Subcutaneous adipose tissue (tissue), 4 donors: Measurements from ENCODE around the gene C2CD3. TPM values are rescaled to one million over a fixed set of nuclear protein-coding genes. Genes with fewer than 3 reads are reported as not detected.

Source experiments
- CTCF ChIP-seq: fragments of 450-650 bp; IDR thresholded peaks from one replicate; pipeline ENCODE4 v1.5.1; 2016; ENCODE audit warnings: low read depth, mild to moderate bottlenecking, control low read depth, antibody characterized with exemption, moderate library complexity
- total RNA-seq, 4 donors: library from RNA; depleted of rRNA; stranded (reverse); fragments of >200 nt; gene quantifications; one replicate each; pipeline ENCODE4 v1.1.0, GENCODE V29; 2016

C2CD3 gene
- total RNA-seq, 4 donors from 2014 or later, result 15.6 to 33.8 (median 17.5) TPM

GRCh38 chr11:74157169-74157568 lies 13.6 kb downstream of the C2CD3 start:
- no peak for TF ChIP-seq CTCF

- TF ChIP-seq CTCF, result no peak
Observed at GRCh38 chr11:74154620-74155281, 16.1 kb downstream of the C2CD3 start.

- TF ChIP-seq CTCF, result no peak
Observed at GRCh38 chr11:74153224-74153623, 17.6 kb downstream of the C2CD3 start.

GRCh38 chr11:74147199-74147929 lies 23.4 kb downstream of the C2CD3 start:
- TF ChIP-seq CTCF, result no peak

GRCh38 chr11:74144592-74144991 lies 26.2 kb downstream of the C2CD3 start:
- TF ChIP-seq CTCF, result no peak

GRCh38 chr11:74142624-74143023 lies 28.2 kb downstream of the C2CD3 start:
- no peak for TF ChIP-seq CTCF

GRCh38 chr11:74141908-74142307 lies 28.9 kb downstream of the C2CD3 start:
- no peak for TF ChIP-seq CTCF
